ENCODE data around the gene RASL11A.
A peak's percentile ranks its signal among the peaks of the same experiment; 100 is the strongest.
"Not testable (repeated sequence)": the region's sequence is repeated elsewhere in the genome, so short reads cannot be mapped to it uniquely, and the experiment has no call there.

Gene RASL11A

GRCh38 chr13:27302643-27303262, 32.1 kb downstream of the RASL11A start:
- Mint-ChIP-seq H3K27ac (no peak overlapping the region), H3K9me3 (no peaks in the 10 kb centered on the region), H3K4me1 (no peaks in the 10 kb centered on the region), H3K36me3 (no peaks in the 10 kb centered on the region), H3K4me3 (no peak overlapping the region)
- DNase-seq (ENCODE audit: low spot score in 2 of 2) (no peak), ATAC-seq (no peak)

DNA sequence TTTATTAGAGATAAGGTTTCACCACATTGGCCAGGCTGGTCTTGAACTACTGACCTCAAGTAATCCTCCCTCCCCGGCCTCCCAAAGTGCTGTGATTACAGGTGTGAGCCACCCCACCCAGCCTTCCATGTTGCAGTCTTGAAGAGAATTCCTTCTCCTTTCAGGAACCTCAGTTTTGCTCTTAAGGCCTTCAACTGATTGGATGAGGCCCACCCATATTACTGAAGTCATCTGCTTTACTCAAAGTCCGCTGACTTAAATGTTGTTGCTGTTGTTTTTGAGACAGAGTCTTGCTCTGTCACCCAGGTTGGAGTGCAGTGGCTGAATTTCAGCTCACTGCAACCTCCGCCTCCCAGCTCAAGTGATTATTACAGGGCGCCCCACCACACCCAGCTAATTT, 33.5 kb downstream of the RASL11A start:
- Mint-ChIP-seq H3K36me3 (no peaks in the 10 kb centered on the region), H3K9me3 (no peaks in the 10 kb centered on the region), H3K4me1 (no peaks in the 10 kb centered on the region), H3K27ac (no peak overlapping the region), H3K4me3 (no peak overlapping the region)
- DNase-seq (ENCODE audit: low spot score in 2 of 2): no peak
- no peak for ATAC-seq

GRCh38 chr13:27304611-27305010, 34.0 kb downstream of the RASL11A start:
- H3K9me3 Mint-ChIP-seq: no peaks in the 10 kb centered on the region
- ATAC-seq (no peak), DNase-seq (ENCODE audit: low spot score in 2 of 2) (no peak)
- H3K36me3 Mint-ChIP-seq: no peaks in the 10 kb centered on the region
- H3K4me3 Mint-ChIP-seq: no peak overlapping the region
- no peaks in the 10 kb centered on the region for H3K4me1 Mint-ChIP-seq
- H3K27ac Mint-ChIP-seq: no peak overlapping the region

GRCh38 chr13:27306364-27306763, 35.7 kb downstream of the RASL11A start:
- H3K4me1 Mint-ChIP-seq: no peaks in the 10 kb centered on the region
- DNase-seq (ENCODE audit: low spot score in 2 of 2): no peak
- H3K4me3 Mint-ChIP-seq: no peak overlapping the region
- no peak for ATAC-seq
- no peaks in the 10 kb centered on the region for H3K9me3 Mint-ChIP-seq
- H3K27ac Mint-ChIP-seq: no peak overlapping the region
- no peaks in the 10 kb centered on the region for H3K36me3 Mint-ChIP-seq

DNA sequence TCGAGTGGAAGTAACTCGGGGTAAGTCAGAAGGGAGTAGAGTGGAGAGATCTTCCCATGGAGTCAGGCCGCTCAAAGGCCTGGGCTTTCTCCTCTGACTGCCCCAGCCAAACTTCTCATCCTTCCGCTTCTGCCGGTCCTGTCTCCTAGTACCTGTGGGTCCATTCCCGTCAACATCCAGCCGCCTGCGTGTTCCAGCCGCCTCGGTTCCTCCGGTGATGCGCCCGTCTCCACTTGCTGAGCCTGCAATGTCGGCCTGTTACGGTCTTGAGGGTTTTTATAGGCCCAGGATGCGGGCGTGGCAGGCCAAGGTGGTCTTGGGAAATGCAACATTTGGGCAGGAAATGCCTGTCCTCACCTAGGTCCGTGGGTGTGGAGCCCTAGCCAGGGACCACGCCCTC, 38.3 kb downstream of the RASL11A start:
- Mint-ChIP-seq H3K4me1 (no peaks in the 10 kb centered on the region), H3K36me3 (no peaks in the 10 kb centered on the region), H3K9me3 (no peaks in the 10 kb centered on the region), H3K4me3 (no peak overlapping the region), H3K27ac (peak overlapping the region; percentile 72)
- ATAC-seq: no peak
- no peak for DNase-seq (ENCODE audit: low spot score in 2 of 2)

DNA sequence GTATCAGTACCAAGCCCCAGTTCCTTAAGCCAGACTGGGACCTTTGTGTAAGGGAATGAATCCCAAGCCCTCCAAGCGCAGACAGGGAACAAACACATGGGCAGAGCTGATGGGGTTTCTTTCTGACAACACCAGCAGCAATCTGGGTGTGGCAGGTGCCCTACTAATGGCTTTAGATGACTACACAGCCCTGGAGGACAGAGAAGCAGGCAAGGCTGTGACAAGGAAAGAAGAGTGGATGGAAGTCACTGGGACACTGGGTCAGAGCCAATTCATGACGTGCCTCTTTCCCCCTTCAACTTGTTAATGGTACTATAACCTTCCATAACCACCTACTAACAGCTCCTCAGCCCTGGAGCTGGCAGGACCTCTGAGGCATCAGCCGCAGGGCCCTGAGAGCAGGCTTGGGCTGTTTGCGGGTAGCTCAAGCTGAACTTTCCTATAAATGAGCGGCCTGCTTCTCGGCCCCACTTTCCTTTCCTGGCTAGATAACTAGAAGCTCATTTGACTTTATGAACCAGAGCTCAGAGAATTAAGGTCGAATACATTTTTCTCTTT, 38.9 kb downstream of the RASL11A start:
- H3K9me3 Mint-ChIP-seq: no peaks in the 10 kb centered on the region
- H3K4me1 Mint-ChIP-seq: no peaks in the 10 kb centered on the region
- H3K4me3 Mint-ChIP-seq: no peak overlapping the region
- DNase-seq (ENCODE audit: low spot score in 2 of 2): no peak
- no peaks in the 10 kb centered on the region for H3K36me3 Mint-ChIP-seq
- no peak for ATAC-seq
- H3K27ac Mint-ChIP-seq: peak overlapping the region; percentile 72

DNA sequence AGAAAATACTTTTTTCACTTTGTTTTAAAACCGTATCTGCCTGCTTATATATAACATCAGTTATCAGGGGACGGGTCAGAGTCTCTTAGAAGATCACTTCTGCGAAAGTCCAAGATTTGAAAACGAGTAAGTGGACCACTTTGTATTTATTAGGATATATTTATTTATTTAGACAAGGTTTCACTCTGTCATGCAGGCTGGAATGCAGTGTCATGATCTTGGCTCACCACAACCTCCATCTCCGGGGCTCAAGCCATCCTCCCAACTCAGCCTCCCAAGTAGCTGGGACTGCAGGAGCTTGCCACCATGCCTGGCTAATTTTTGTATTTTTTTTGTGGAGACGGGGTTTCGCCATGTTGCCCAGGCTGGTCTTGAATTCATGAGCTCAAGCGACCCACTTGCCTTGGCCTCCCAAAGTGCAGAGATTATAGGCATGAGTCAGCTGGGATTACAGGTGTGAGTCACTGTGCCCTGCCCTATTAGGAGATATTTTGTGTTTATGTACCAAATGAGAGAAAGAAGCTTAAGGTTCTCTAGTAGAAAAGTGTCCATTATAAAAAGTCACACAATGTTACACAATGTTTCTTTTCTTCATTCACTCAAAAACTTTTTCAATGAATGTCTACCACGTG, 39.5 kb downstream of the RASL11A start:
- DNase-seq (ENCODE audit: low spot score in 2 of 2) (no peak), ATAC-seq (no peak)
- Mint-ChIP-seq H3K4me3 (no peak overlapping the region), H3K36me3 (no peaks in the 10 kb centered on the region), H3K9me3 (no peaks in the 10 kb centered on the region), H3K4me1 (no peaks in the 10 kb centered on the region), H3K27ac (no peak overlapping the region)

GRCh38 chr13:27310946-27311345, 40.3 kb downstream of the RASL11A start:
- DNase-seq (ENCODE audit: low spot score in 2 of 2) (no peak), ATAC-seq (no peak)
- H3K4me3 Mint-ChIP-seq: no peak overlapping the region
- H3K9me3 Mint-ChIP-seq: no peaks in the 10 kb centered on the region
- no peak overlapping the region for H3K27ac Mint-ChIP-seq
- no peaks in the 10 kb centered on the region for H3K4me1 Mint-ChIP-seq
- H3K36me3 Mint-ChIP-seq: no peaks in the 10 kb centered on the region

GRCh38 chr13:27311518-27312210, 41.0 kb downstream of the RASL11A start:
- Mint-ChIP-seq H3K36me3 (no peaks in the 10 kb centered on the region), H3K4me1 (no peaks in the 10 kb centered on the region), H3K9me3 (no peaks in the 10 kb centered on the region), H3K27ac (no peak overlapping the region), H3K4me3 (no peak overlapping the region)
- DNase-seq (ENCODE audit: low spot score in 2 of 2) (no peak), ATAC-seq (no peak)

DNA sequence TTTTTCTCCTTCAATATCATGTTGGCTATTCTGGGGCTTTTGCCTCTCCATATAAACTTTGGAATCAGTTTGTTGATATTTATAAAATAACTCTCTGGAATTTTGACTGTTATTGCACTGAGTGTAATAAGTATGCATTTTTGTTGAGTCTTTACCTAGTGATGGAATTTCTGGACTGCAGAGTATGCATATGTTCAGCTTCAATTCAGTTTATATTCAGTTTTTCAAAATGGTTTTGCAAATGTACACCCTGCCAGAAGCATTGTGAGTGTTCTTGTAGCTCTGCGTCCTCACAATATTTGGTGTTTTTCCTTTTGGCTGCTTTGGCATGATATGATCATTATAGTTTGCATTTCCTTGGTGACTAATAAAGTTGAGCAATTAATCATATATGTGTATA, 43.1 kb downstream of the RASL11A start:
- DNase-seq (ENCODE audit: low spot score in 2 of 2): no peak
- H3K4me3 Mint-ChIP-seq: no peak overlapping the region
- ATAC-seq: no peak
- H3K9me3 Mint-ChIP-seq: no peaks in the 10 kb centered on the region
- H3K4me1 Mint-ChIP-seq: no peaks in the 10 kb centered on the region
- no peak overlapping the region for H3K27ac Mint-ChIP-seq
- H3K36me3 Mint-ChIP-seq: no peaks in the 10 kb centered on the region

DNA sequence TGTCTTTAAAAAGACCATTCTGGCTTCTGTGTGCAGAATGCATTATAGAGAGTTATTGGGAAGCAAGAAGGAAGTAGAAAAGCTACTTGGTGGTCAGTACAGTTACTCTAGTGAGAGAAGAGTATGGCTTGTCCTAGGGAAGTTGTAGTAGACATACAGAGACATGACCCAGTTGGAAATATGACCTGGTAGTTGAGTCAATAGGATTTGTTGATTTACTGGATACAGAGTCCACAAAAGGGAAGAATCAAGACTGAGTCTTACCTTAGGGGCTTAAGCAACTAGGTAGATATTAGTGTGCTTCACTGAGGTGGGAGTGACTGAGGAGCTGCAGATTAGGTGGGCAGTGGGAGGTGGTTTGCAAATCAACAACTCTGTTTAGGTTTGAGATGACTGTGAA, 48.8 kb downstream of the RASL11A start:
- no peaks in the 10 kb centered on the region for H3K4me1 Mint-ChIP-seq
- no peak overlapping the region for H3K27ac Mint-ChIP-seq
- no peaks in the 10 kb centered on the region for H3K36me3 Mint-ChIP-seq
- ATAC-seq: no peak
- DNase-seq (ENCODE audit: low spot score in 2 of 2): no peak
- H3K4me3 Mint-ChIP-seq: no peak overlapping the region
- H3K9me3 Mint-ChIP-seq: no peaks in the 10 kb centered on the region

DNA sequence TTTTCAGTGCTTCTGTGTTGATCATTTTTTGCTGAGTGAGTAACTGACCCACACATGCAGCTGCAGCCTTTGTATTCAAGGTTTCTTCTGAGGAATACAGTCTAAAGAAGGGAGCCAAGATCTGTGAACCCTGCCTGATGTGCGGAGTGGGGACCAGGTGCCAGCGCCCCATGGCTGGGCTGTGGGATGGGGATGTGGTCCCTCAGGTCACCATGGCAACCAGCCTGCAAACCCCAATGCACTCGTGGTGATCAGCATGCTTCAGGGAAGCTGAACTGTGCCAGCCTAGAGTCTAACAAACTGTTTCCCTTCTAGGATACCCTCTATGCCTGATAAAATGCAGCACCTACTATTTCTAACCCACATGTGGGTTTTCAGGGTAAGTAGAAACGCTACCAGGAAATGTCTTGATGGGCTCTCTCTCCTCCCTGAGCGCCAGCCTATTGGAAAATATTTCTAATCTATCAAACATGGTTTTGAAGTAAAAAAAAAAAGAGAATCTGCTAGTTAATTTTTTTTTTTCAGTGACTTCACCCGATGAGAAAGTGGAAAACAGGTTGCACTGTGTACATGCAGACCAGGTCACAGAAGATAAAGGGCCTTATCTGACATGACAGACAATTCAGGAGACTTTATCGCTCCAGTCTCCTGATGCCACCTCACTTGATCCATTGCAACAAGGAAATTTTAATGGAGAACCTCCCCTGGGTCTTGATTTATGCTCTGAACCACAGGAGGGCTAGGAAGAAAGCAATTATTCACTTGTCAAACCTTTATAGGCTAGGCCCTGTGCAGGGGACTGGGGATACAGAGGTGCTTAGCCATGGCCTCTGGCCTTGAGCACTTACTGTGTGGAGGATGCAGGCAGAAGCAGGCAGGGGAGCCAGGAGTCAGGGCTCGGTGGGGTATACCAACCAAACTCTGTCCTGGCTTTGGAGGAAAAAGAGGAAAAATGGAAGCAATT, 51.1 kb downstream of the RASL11A start:
- H3K9me3 Mint-ChIP-seq: no peaks in the 10 kb centered on the region
- ATAC-seq (peak; percentile 44), DNase-seq (ENCODE audit: low spot score in 2 of 2) (no peak)
- H3K4me1 Mint-ChIP-seq: no peaks in the 10 kb centered on the region
- H3K36me3 Mint-ChIP-seq: no peaks in the 10 kb centered on the region
- no peak overlapping the region for H3K27ac Mint-ChIP-seq
- H3K4me3 Mint-ChIP-seq: no peak overlapping the region

- DNase-seq (ENCODE audit: low spot score in 2 of 2); H3K27ac Mint-ChIP-seq; H3K36me3 Mint-ChIP-seq; ATAC-seq; H3K4me1 Mint-ChIP-seq; H3K4me3 Mint-ChIP-seq; H3K9me3 Mint-ChIP-seq: not testable (repeated sequence)
Observed at GRCh38 chr13:27322443-27322842, 51.8 kb downstream of the RASL11A start.

Data from stimulated activated effector memory CD8-positive, alpha-beta T cell treated with anti-CD3 and anti-CD28 coated beads, Interleukin-12 subunit alpha, Interleukin-12 subunit beta, amount 100 ng/mL, for 72 hours (primary cell).